GM23248 (cell line): ENCODE results near the gene FARS2.

ENCODE experiments used
- EZH2 ChIP-seq: fragments of 200-600 bp; sonication (generic); IDR thresholded peaks from 2 replicates; pipeline ENCODE4 v1.6.1; 2018; ENCODE audit warnings: antibody characterized with exemption, mild to moderate bottlenecking; ENCODE audit not compliant: insufficient read depth, poor library complexity, severe bottlenecking
- EZH2phosphoT487 ChIP-seq: fragments of 200-600 bp; sonication (generic); IDR thresholded peaks from 2 replicates; pipeline ENCODE4 v1.6.1; 2018; ENCODE audit warnings: antibody characterized with exemption, moderate library complexity, mild to moderate bottlenecking, low read depth; ENCODE audit not compliant: insufficient read depth

DNA sequence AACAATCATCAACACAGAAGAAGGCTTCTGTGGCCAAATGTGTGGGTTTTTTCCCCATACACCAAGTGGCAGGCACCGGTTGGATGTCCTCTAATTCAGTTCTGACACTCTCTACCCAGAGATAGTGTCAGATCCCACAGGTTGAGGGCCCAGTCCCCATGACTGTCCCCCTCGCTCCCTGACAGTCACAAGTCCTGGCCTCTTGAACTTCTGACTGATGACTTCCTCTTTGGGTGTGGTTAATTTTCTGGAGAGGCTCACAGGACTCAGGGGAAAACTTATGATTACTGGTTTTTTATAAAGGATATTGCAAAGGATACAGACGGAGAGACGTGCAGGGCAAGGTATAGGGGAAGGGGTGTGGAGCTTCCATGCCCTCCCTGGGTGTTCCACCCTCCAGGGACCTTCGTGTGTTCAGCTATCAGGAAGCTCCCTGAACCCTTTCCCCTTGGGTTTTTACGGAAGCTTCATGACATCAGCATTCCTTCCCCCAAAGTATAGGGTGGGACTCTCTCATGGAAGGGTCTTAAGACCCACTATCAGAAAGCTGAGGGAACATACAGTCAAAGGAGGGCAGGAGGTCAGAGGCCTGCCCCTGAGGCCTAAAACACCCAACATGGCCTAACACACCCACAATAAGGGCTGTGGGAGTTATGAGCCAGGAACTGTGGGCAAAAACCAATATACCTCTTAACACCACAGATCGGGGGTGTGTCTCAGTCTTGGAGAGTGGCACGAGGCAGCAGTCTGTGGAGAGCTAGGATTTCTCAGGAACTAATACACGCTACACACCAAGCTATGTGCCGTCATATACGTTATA lies 33.3 kb downstream of the FARS2 start:
- no peak for TF ChIP-seq EZH2
- TF ChIP-seq EZH2phosphoT487: no peak
